HAP-1 (cell line): ENCODE results near the gene TSPAN32.
A peak's percentile ranks its signal among the peaks of the same experiment; 100 is the strongest.

Source experiments
- DNase-seq, 2 experiments: peaks; one replicate each; pipeline ENCODE4 v3.0.0-alpha.2; 2016 to 2020; ENCODE audit warnings: low spot score in 2 of 2
- H3K27me3 ChIP-seq: fragments of 250-450 bp; sonication (Bioruptor Pico); 2 replicates; pipeline ENCODE4 v1.5.1; 2020; ENCODE audit warnings: low read depth, mild to moderate bottlenecking, moderate library complexity
- H3K36me3 ChIP-seq: fragments of 250-450 bp; sonication (Bioruptor Pico); replicated peaks from 2 replicates; pipeline ENCODE4 v1.5.1; 2020; ENCODE audit warnings: mild to moderate bottlenecking
- H3K4me1 ChIP-seq: fragments of 250-450 bp; sonication (Bioruptor Pico); 2 replicates; pipeline ENCODE4 v1.5.1; 2020; ENCODE audit warnings: mild to moderate bottlenecking
- H3K4me3 ChIP-seq: fragments of 250-450 bp; sonication (Bioruptor Pico); 2 replicates; pipeline ENCODE4 v1.5.1; 2020; ENCODE audit warnings: mild to moderate bottlenecking, moderate library complexity
- H3K9me3 ChIP-seq: fragments of 250-450 bp; sonication (Bioruptor Pico); 2 replicates; pipeline ENCODE4 v1.5.1; 2020; ENCODE audit warnings: mild to moderate bottlenecking, moderate library complexity
- in situ Hi-C: fragments of 300-500 bp; cut with MboI; formaldehyde crosslinking; loops from 3 replicates; pipeline ENCODE4 v1.14.3; 2020; ENCODE audit warnings: low sequenced_read_pairs, inconsistent platforms, mixed read lengths

TSPAN32 gene

DNA sequence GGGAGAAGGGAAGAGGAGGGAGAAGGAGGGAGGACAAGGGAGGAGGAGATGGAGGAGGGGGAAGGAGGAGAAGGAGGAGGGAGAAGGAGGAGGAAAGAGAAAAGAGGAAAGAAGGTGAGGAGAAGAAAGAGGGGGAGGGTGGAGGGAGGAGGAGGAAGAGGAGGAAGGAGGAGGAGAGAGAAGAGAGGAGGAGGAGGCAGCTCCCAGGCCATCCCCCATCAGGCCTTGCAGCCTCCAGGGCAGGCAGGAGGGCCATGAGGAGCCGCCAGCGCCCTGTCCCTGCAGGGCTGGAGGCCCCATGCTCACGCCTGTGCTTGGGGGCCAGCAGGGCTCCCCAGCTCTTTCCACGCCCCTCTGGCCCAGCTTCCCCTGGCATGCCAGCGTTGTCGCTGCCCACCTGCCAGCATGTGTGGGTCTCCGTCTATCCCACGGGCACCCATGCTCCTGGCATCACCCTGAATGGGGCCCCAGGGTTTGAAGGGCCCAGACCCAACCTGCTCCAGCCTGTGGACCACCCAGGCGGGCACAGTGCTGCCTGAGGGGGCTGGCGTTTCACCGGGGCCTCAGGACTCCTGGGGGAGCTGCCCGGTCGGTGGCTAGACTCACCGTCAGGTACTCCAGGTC is 5.2 kb downstream of the TSPAN32 start:
- Histone ChIP-seq H3K36me3 (no peaks in the 10 kb centered on the region), H3K9me3 (no peaks in the 10 kb centered on the region), H3K4me1 (no peaks in the 10 kb centered on the region), H3K4me3 (no peak overlapping the region), H3K27me3 (no peaks in the 10 kb centered on the region)
- DNase-seq: no peak
- in situ Hi-C loops: no loop called here

DNA sequence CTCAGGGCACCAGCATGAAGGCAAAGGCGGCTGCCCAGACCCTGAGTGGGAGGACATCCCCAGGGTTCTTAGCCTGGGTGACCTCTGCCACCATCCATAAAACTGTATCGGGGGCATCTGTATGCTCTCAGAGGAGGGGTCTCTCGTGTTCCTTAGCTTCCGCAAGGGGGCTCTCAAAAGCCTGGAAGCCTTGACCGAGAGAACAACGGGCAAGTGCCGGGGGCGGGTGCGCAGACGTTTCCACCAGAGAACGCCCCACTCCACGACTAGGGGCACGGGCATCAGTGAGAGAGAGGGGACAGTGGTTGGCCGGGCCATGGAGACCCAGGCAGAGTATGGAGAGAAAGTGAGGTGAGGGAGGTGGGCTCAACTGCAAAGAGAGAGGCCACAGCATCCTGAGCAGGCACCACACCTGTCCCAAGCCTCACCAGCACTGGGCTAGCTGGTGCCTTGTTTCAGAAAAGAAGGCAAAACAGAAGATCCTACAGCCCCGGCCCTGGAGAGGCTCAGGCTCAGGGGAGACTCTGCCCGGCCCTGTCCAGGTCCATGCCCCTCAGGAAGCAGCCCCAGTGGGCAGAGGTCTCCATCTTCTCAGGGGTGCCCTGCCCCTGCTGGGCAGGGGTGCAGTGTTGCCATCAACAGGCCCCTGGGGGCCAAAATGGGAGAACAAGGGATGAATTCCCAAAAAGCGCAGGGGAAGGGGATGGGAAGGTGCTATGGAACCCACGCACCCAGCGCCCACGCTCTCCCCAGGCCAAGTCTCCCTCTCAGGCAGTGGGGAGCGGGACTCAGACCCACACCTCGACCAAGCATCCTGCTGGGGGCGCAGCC is 5.9 kb downstream of the TSPAN32 start:
- H3K27me3 ChIP-seq: no peaks in the 10 kb centered on the region
- no peaks in the 10 kb centered on the region for H3K4me1 ChIP-seq
- no peak for DNase-seq
- H3K4me3 ChIP-seq: no peak overlapping the region
- H3K9me3 ChIP-seq: no peaks in the 10 kb centered on the region
- no peaks in the 10 kb centered on the region for H3K36me3 ChIP-seq
- in situ Hi-C loops: no loop called here

DNA sequence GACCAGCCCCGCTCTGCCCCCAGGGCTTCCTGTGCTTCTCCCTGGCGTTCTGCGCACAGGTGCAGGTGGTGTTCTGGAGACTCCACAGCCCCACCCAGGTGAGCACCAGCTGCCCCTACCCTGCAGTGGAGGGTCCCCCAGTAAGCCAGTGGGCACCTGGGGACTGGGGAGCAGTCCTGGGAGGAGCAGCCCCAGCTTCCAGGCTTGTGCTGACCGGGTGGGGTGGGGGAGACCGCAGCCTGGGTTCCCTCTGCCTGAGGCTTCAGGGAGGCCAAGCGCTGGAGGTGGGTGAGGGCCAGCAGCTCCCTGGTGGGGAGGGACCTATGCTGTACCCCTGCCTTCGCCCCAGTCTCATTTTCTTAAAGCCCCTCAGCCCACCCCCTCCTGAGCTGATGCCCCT is 6.9 kb downstream of the TSPAN32 start:
- H3K36me3 ChIP-seq: no peaks in the 10 kb centered on the region
- no peaks in the 10 kb centered on the region for H3K4me1 ChIP-seq
- H3K27me3 ChIP-seq: no peaks in the 10 kb centered on the region
- H3K4me3 ChIP-seq: no peak overlapping the region
- no peaks in the 10 kb centered on the region for H3K9me3 ChIP-seq
- in situ Hi-C loops: no loop called here
- DNase-seq: no peak

DNA sequence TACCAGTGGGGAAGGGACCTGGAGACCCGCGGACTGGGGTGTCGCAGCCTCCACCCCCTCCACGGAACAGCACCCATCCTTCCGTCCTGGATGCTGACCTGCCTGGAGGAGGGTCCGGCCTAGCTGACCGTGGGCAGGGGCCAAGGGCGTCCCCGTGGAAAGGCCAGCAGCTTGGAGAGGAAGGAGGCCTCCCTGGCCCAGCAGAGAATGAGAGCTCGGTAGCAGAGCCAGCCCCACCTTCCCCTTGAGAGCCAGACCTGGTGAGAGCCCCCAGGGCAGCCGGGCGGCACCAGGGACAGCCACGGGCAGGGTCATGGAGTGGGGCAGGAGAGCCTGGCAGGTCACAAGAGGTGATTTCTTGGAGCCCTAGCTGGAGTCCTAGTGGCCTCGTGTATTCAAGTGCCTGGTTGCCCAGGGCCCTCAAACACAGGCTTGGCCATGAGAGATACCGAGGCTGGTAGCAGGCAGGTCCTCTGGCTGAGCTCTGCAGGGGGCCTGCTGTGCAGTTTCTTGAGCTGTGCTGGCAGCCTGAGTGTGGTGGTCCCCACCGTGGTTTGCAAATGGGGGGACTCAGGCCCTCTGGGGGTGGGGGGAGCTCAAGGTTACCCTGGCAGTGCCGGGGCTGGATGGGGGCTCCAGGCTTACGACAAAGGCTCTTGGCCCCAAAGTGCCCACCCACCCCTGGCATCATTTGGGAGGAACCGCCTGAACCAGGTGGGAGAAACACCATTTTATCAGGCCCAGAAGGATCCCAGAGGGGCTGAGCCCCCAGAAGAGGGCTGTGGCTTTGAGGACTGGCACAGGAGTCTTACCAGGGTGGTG is 7.6 kb downstream of the TSPAN32 start:
- Histone ChIP-seq H3K27me3 (no peaks in the 10 kb centered on the region), H3K9me3 (no peaks in the 10 kb centered on the region), H3K4me3 (no peak overlapping the region), H3K36me3 (no peaks in the 10 kb centered on the region), H3K4me1 (no peaks in the 10 kb centered on the region)
- DNase-seq: no peak
- in situ Hi-C loops: no loop called here

DNA sequence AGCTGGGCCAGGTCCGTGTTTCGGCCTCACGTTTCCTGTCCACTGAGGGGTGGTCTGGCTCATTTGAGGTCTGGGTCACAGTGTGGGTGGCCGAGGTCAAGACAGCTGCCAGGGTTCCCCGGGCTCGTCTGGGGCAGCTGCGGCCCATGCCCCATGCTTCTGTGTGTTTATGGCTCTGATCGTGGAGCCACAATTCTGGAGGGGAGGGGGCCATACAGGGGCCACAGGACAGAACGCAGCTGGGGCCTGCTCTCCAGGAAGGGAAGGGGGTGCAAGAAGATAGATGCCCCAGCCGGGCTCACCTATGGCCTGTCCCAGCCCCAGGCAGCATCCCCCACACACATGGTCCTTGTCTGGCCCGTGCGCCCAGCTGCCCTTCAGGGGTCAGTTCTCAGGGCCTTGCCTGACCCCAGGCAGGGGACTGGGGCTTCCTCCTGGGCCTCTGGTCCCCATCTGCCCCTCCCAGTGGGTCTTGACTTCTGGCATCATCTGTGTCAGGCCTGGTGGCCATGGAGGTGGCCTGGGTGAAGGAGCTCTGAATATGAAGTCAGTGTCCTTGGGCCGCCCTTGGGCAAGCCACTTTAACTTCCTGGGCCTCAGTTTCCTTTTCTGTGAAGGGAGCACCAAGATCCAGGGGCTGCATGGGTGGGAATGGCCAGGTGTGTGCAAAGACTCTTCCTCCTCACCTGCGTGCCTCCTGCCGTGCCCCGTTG is 8.4 kb downstream of the TSPAN32 start:
- Histone ChIP-seq H3K4me1 (no peaks in the 10 kb centered on the region), H3K9me3 (no peaks in the 10 kb centered on the region), H3K27me3 (no peaks in the 10 kb centered on the region), H3K4me3 (no peak overlapping the region), H3K36me3 (no peaks in the 10 kb centered on the region)
- no peak for DNase-seq
- in situ Hi-C loops: no loop called here

DNA sequence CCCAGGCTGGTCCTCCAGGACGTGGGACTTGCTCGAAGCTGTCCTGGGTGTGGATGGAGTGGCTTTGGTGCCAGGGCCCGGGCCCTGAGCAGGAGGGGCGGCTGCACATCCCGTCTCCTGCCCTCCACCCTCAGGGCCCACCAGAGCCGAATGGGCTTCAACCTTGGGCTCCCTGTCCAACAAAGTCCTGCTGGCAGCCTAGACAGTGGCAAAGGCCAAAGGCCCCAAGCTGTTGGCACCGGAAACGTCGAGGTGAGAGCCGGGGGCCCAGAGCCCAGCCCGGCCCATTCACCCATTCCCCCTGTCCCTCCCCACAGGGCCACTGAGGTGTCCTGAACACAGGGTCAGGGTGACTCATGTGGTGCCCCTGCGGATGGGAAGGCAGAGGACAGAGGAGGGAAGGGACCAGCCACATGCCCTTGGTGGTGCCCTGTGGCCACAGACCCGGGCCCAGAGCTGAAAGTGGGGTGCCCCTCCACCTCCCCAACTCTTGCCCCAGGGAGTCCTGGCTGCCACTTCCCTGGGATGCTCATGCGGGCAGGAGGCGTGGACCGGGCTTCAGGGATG is 9.1 kb downstream of the TSPAN32 start:
- Histone ChIP-seq H3K36me3 (no peaks in the 10 kb centered on the region), H3K4me1 (no peaks in the 10 kb centered on the region), H3K4me3 (no peak overlapping the region), H3K9me3 (no peaks in the 10 kb centered on the region), H3K27me3 (no peaks in the 10 kb centered on the region)
- no peak for DNase-seq
- in situ Hi-C loops: no loop called here

DNA sequence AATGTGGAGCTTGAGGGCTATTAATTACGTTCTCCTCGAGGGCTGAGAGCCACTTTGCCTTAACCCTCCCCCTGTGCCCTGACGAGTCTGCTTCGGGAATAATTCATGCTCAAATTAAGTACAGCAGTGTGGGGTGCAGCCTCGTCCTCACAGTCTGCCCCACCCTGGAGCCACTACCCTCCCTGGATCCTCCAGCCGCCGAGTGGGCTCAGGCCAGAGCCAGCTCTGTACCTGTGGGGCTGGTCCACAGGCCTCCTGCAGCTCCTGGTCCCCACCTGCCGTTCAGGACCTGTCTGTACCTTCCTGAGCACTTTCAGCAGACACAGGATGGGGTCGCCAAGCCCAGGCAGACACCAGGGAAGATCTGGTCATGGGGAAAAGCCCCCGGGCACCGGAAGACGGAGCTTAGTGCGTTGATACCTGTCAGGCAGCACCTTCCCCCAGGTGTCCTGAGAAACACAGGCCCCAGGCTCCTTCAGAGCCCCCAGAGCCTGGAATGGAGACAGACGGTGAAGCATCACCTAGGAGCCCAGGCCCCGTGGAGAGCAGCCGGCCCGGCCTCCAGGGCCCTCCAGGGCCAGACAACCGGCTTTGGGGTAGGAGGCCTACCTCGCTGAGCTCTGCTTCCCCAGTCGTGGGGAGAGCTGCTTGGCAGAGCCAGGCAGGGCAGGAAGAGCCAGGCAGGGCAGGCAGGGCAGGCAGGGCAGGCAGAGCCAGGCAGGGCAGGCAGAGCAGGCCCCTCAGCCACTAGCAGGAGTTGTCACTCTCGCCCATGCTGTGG is 9.7 kb downstream of the TSPAN32 start:
- H3K27me3 ChIP-seq: no peaks in the 10 kb centered on the region

DNA sequence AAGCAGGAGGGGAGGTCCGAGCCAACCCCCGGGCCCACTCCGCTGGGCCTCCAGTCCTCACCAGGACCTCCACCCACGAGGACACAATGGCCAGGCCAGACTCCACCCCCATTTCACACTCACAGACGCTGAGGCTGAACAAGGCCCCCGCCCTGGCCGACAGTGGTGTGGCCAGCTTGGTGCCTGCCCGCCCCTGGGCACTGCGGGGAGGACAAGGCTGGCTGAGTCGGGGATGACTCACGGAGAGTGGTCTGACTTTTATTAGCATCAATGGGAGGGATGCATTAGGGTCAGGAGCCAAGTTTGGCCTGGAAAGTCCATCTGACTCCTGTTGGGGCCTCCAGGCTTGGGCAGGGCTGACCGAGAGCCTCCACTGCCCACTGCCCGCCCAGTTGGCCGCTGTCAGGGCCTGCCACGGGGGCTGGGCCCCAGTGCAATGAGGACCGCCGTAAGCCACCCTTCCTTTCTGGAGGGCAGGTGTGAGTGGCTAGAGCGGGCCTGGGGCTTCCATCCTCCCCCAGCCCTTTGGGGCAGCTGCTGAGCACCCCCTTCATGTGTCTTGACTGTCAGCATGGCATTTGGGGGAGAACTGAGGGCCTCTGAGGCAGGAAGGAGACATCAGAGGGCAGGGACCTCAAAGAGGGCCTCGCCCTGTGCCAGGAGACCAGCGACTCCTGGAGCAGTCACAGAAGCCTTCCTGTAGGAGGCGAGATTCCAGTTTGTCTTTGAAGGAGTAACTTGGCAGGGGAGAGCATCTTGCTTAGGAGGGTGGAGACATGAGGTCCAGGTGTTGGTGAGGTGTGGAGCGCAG is 10.6 kb downstream of the TSPAN32 start:
- Histone ChIP-seq H3K36me3 (no peaks in the 10 kb centered on the region), H3K4me1 (no peaks in the 10 kb centered on the region), H3K9me3 (no peaks in the 10 kb centered on the region), H3K27me3 (no peaks in the 10 kb centered on the region), H3K4me3 (no peak overlapping the region)
- in situ Hi-C loops: no loop called here
- no peak for DNase-seq

More for the DNA sequence above, 9.7 kb downstream of the TSPAN32 start:
- Histone ChIP-seq H3K9me3 (no peaks in the 10 kb centered on the region), H3K36me3 (no peaks in the 10 kb centered on the region), H3K4me3 (no peak overlapping the region), H3K4me1 (no peaks in the 10 kb centered on the region)
- in situ Hi-C loops: no loop called here
- no peak for DNase-seq

DNA sequence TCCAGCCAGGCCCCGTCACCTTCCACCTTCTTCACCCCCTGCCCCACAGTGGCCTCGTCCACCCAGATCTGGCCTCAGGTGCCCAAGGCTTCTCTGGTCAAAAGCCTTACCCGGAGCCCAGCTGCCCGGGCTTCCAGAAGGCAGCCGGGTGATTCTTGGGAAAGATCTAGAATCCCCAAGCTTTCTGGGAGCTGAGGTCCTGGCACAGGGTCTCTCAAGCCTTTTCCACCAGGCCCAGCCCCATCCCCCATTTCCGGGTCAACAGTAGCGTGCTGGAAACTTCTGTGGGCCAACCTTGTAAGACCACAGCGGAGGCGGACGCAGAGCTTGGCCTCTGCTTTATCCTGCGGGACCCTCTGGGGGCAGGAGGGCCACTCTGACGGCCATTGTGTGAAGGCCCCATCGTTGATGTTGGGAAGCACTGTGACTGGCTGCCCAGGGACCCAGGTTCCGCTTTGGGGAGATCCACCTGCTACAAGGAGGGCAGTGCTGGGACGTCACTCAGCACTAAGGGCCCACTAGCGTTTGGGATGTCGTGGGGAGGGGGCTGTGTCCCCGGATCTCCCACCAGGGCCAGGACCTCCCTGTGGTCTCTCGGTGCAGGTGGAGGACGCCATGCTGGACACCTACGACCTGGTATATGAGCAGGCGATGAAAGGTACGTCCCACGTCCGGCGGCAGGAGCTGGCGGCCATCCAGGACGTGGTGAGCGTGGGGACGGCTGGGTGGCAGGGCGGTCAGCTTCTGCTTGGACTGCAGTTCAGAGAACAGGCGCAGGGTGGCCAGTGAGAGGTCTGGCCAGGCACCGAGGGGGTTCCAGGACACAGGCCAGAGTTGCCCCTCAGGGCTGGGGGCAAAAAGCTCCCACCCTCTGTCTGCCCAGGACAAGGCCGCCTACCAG is 11.5 kb downstream of the TSPAN32 start:
- no peaks in the 10 kb centered on the region for H3K36me3 ChIP-seq
- no peak for DNase-seq
- no peak overlapping the region for H3K4me3 ChIP-seq
- no peaks in the 10 kb centered on the region for H3K27me3 ChIP-seq
- H3K9me3 ChIP-seq: no peaks in the 10 kb centered on the region
- in situ Hi-C loops: no loop called here
- no peaks in the 10 kb centered on the region for H3K4me1 ChIP-seq

DNA sequence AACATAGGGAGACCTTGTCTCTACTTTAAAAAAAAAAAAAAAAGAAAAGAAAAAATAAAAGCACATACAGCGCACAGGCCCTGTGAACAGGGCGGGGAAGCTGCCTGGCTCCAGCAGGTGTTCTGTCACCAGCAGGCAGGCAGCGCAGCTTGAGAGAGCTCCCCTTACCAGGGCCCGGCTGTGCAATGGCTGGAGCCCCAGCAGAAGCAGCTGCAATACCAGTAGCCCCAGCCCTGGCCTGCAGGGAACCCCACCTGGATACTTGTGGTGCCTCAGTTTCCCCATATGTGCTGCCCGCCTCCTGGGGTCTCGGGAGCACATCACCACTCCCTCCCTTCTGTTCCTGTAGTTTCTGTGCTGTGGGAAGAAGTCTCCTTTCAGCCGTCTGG is 12.3 kb downstream of the TSPAN32 start:
- H3K9me3 ChIP-seq: no peaks in the 10 kb centered on the region
- no peaks in the 10 kb centered on the region for H3K4me1 ChIP-seq
- H3K4me3 ChIP-seq: no peak overlapping the region
- in situ Hi-C loops: no loop called here
- DNase-seq: no peak
- H3K27me3 ChIP-seq: no peaks in the 10 kb centered on the region
- no peaks in the 10 kb centered on the region for H3K36me3 ChIP-seq

DNA sequence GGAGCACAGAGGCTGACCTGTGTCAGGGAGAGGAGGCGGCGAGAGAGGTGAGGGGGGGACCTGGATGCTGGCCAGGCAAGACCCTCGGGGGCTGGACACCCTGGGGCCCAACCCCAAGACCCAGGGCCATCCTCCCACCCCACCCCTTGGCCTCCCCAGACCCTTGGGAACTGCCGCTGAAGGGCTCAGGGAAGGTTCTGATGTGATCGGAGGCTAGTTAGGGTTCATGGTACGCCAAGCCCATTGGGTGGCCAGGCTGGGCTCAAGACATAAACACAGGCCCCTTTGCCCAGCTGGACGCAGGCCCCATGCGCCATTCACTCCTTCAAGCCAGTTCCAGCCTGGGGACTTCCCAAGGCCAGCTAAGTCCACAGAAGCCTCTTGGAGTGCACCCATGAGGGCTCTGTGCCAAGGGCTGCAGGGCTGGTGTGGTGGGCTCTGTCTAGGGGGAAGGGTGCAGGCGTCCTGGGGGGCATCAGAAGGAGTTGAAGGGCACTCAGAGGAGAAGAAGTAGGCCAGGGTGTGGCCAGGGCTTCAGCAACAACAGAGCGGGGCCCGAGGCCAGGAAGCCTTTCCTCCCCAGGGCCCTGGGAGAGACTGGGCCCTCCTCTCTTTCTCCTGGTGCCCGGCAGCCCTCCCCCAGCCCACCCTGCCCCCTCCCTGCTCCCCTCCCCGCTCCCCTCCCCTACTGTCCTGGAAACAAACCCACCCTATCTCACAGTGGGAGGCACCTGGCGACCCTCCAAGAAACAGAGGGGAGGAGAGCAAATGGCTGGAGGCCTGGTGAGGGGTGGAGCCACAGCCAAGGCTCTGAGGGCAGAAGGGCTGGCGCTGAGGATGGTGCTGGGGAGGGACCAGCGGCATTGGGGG is 12.9 kb downstream of the TSPAN32 start:
- peak in 1 of 2 experiments; percentile 32 for DNase-seq
- H3K9me3 ChIP-seq: no peaks in the 10 kb centered on the region
- in situ Hi-C loops: no loop called here
- no peak overlapping the region for H3K4me3 ChIP-seq
- no peaks in the 10 kb centered on the region for H3K27me3 ChIP-seq
- no peaks in the 10 kb centered on the region for H3K4me1 ChIP-seq
- H3K36me3 ChIP-seq: no peaks in the 10 kb centered on the region
